Measurements from ENCODE around the gene TGIF2.

Gene TGIF2

GRCh38 chr20:36542516-36543183, 30.7 kb upstream of the TGIF2 start:
- DNase-seq (ENCODE audit: low read depth) = no peak
- TF ChIP-seq, protein P1, sequence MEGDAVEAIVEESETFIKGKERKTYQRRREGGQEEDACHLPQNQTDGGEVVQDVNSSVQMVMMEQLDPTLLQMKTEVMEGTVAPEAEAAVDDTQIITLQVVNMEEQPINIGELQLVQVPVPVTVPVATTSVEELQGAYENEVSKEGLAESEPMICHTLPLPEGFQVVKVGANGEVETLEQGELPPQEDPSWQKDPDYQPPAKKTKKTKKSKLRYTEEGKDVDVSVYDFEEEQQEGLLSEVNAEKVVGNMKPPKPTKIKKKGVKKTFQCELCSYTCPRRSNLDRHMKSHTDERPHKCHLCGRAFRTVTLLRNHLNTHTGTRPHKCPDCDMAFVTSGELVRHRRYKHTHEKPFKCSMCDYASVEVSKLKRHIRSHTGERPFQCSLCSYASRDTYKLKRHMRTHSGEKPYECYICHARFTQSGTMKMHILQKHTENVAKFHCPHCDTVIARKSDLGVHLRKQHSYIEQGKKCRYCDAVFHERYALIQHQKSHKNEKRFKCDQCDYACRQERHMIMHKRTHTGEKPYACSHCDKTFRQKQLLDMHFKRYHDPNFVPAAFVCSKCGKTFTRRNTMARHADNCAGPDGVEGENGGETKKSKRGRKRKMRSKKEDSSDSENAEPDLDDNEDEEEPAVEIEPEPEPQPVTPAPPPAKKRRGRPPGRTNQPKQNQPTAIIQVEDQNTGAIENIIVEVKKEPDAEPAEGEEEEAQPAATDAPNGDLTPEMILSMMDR (IDR thresholded peaks at IDR 0.05; ENCODE audit: insufficient read depth, low read depth, low read length, missing control alignments) = no peak
- no peak overlapping the region for H3K4me3 ChIP-seq (ENCODE audit: low read depth, low read length)

- DNase-seq (ENCODE audit: low read depth) = no peak
- TF ChIP-seq, protein P1 (IDR thresholded peaks at IDR 0.05; ENCODE audit: insufficient read depth, low read depth, low read length, missing control alignments) = no peak
- no peak overlapping the region for H3K4me3 ChIP-seq (ENCODE audit: low read depth, low read length)
These were observed 29.9 kb upstream of the TGIF2 start for GRCh38 chr20:36543184-36544133.

- TF ChIP-seq, protein P1 (IDR thresholded peaks at IDR 0.05; ENCODE audit: insufficient read depth, low read depth, low read length, missing control alignments) = no peak
- no peak for DNase-seq (ENCODE audit: low read depth)
- no peak overlapping the region for H3K4me3 ChIP-seq (ENCODE audit: low read depth, low read length)
These were observed 29.0 kb upstream of the TGIF2 start for GRCh38 chr20:36544134-36545018.

DNA sequence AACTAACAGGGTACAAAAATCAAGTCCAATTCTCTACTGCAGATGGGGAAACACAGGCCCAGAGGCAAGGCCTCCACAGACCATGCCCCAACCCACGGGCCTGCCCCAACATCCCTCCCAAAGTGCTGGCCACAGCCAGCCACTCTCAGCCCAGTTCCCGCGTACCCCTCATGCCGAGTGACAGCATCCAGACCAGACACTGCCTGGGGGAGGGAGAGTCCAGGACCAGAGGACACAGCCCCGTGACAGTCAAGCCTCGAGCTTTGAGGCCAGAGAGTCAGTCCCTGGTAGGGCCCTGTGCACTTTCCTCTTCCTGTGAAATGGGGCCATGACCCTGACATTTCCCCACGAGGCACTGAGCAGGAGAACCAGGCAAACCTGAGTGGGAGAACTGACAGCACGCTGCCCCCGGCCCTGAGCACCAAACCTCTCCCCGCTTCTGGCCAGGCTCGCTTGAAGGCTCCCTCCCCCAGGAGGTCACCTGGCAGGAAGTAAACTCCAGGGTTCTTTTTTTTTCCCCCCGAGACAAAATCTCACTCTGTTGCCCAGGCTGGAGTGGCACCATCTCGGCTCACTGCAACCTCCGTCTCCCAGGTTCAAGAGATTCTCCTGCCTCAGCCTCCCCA, 27.2 kb upstream of the TGIF2 start:
- no peak overlapping the region for H3K4me3 ChIP-seq (ENCODE audit: low read depth, low read length)
- no peak for DNase-seq (ENCODE audit: low read depth)
- TF ChIP-seq, protein P1 (IDR thresholded peaks at IDR 0.05; ENCODE audit: insufficient read depth, low read depth, low read length, missing control alignments) = no peak

DNA sequence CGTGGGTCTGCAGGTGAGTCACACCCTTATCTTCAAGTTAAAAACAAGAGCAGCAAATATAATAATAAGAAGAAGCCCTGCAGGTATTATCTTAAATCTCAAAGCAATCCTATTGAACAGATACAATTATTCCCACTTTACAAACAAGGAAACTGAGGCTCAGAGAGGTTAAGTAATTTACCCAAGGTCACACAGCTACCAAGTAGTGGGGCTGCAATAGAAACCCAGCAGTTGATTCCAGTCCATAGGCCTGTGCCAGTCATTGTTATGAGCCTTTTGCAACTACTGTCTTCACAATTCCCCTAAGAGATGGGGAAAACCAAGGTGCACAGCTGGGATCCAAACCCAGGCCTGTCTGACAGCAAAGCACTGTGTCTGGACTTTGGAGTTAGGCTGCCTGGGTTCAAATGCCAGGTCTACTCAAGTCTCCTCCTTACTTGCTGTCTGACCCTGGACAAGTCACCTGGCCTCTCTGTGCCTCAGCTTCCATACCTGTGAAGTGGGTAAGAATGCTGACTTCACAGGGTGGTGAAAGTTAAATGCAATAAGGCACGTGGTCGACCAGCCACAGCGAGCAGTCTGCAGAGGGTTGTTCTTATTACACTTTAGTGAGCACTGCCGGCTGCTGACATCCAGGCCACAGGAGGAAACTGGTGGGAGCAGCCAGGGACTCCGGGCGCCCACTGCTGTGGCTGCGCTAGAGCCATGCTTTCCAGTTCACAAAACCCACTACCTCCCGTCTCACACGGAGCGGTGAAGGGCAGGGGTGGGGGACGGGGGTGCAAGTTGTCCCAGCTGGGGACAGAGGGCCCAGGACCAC, 26.0 kb upstream of the TGIF2 start:
- no peak overlapping the region for H3K4me3 ChIP-seq (ENCODE audit: low read depth, low read length)
- TF ChIP-seq, protein P1 (IDR thresholded peaks at IDR 0.05; ENCODE audit: insufficient read depth, low read depth, low read length, missing control alignments) = no peak

More for the DNA sequence above, 26.0 kb upstream of the TGIF2 start:
- no peak for DNase-seq (ENCODE audit: low read depth)

All from GM12865 (cell line).